HCT116 (cell line): ENCODE measurements around the gene CLK1. TPM values are rescaled to one million over a fixed set of nuclear protein-coding genes. Genes with fewer than 3 reads are reported as not detected.

Source experiments
- ATAC-seq: fragments of 200-7000 bp; cut with Tn5 transposase; 2 replicates; pipeline ENCODE4 v1.9.1; 2020; ENCODE audit warnings: mild to moderate bottlenecking, moderate library complexity
- BruUV-seq: library from RNA; stranded (reverse); fragments of 400-500 nt; replicated peaks from 2 replicates; lab custom pipeline; 2021; lab: Mats Ljungman, UMichigan
- CTCF ChIA-PET: fragments of 300-600 bp; sonication (Branson Sonifier 250); formaldehyde crosslinking; loops from one replicate; lab custom pipeline; 2021; ENCODE audit warnings: antibody characterized with exemption; lab: Charles Lee
- POLR2A ChIA-PET: fragments of 300-600, 350-600 bp; sonication (Branson Sonifier 250); formaldehyde crosslinking; loops from one replicate; lab custom pipeline; 2021; ENCODE audit warnings: antibody characterized with exemption; lab: Charles Lee
- RAD21 ChIA-PET, 2 experiments: fragments of 300-600 bp; sonication (Branson Sonifier 250); formaldehyde crosslinking; loops; one replicate each; lab custom pipeline; 2023; ENCODE audit warnings: low total read pairs in 2 of 2; ENCODE audit not compliant: uncharacterized antibody in 2 of 2, unreplicated experiment in 2 of 2, low non-redundant PET in 1 of 2; lab: Charles Lee
- DNase-seq: peaks from one replicate; pipeline ENCODE4 v3.0.0-alpha.2; 2010; ENCODE audit warnings: low read depth, low spot score
- H2AFZ ChIP-seq: fragments of 200-600 bp; shearing (Covaris generic), sonication (generic); 2 replicates; pipeline ENCODE4 v1.6.1; 2017; ENCODE audit warnings: low read depth, mixed run types, mixed read lengths, antibody characterized with exemption, low read length; ENCODE audit not compliant: poor library complexity, severe bottlenecking
- H3K27ac ChIP-seq: 2 replicates; pipeline ENCODE4 v1.5.1; 2012; ENCODE audit warnings: low read depth, low read length
- H3K27me3 ChIP-seq: fragments of 200-600 bp; sonication (generic); 2 replicates; pipeline ENCODE4 v1.6.1; 2016; ENCODE audit warnings: mixed run types, low read length, mixed read lengths; ENCODE audit not compliant: insufficient read depth
- H3K36me3 ChIP-seq, 2 experiments: fragments of 200-500 bp in 1 of 2; fragments of 200-600 bp in 1 of 2; sonication (Bioruptor generic) in 1 of 2; sonication (generic) in 1 of 2; 2 replicates each; pipeline versions ENCODE4 v1.5.1 to v1.6.1; 2014 to 2016; ENCODE audit warnings: low read length in 2 of 2, inconsistent platforms in 1 of 2, mixed read lengths in 1 of 2, mixed run types in 1 of 2; ENCODE audit not compliant: insufficient read depth in 2 of 2, control insufficient read depth in 1 of 2
- H3K4me1 ChIP-seq, 2 experiments: fragments of 200-600 bp in 1 of 2; sonication (generic) in 1 of 2; 2 replicates each; pipeline versions ENCODE4 v1.5.1 to v1.6.1; 2012 to 2017; ENCODE audit warnings: low read length in 2 of 2, inconsistent platforms in 1 of 2, mild to moderate bottlenecking in 1 of 2, mixed read lengths in 1 of 2, mixed run types in 1 of 2, moderate library complexity in 1 of 2; ENCODE audit not compliant: insufficient read depth in 2 of 2, control insufficient read depth in 1 of 2
- H3K4me2 ChIP-seq: fragments of 200-600 bp; sonication (generic); 2 replicates; pipeline ENCODE4 v1.6.1; 2017; ENCODE audit warnings: mixed run types, low read length, mixed read lengths
- H3K4me3 ChIP-seq, 2 experiments: fragments of 200-600 bp in 1 of 2; sonication (generic) in 1 of 2; replicated peaks in 1 of 2; 2 replicates each; pipeline ENCODE4 v1.5.1; 2011 to 2016; ENCODE audit warnings: low read length in 2 of 2, control low read depth in 1 of 2, low read depth in 1 of 2, mild to moderate bottlenecking in 1 of 2, mixed read lengths in 1 of 2, mixed run types in 1 of 2
- H3K79me2 ChIP-seq: fragments of 200-600 bp; sonication (generic); 2 replicates; pipeline ENCODE4 v1.6.1; 2017; ENCODE audit warnings: mild to moderate bottlenecking, mixed run types, low read length, moderate library complexity, mixed read lengths; ENCODE audit not compliant: insufficient read depth
- H3K9ac ChIP-seq: fragments of 200-600 bp; sonication (generic); 2 replicates; pipeline ENCODE4 v1.6.1; 2016; ENCODE audit warnings: low read length, mixed read lengths
- H3K9me2 ChIP-seq: fragments of 200-600 bp; sonication (generic), shearing (Covaris generic); 2 replicates; pipeline ENCODE4 v1.6.1; 2017; ENCODE audit warnings: mixed run types, mild to moderate bottlenecking, moderate library complexity; ENCODE audit not compliant: insufficient read depth
- H3K9me3 ChIP-seq, 2 experiments: fragments of 200-500 bp in 1 of 2; fragments of 200-600 bp in 1 of 2; sonication (Bioruptor generic) in 1 of 2; sonication (generic) in 1 of 2; 2 replicates each; pipeline ENCODE4 v1.6.1; 2014 to 2017; ENCODE audit warnings: low read length in 2 of 2, mixed read lengths in 2 of 2, inconsistent platforms in 1 of 2, low read depth in 1 of 2, mild to moderate bottlenecking in 1 of 2, mixed run types in 1 of 2, moderate library complexity in 1 of 2; ENCODE audit not compliant: control insufficient read depth in 1 of 2, insufficient read depth in 1 of 2
- H4K20me1 ChIP-seq: fragments of 200-600 bp; sonication (generic), shearing (Covaris generic); 2 replicates; pipeline ENCODE4 v1.6.1; 2017; ENCODE audit warnings: mixed run types, mild to moderate bottlenecking, moderate library complexity; ENCODE audit not compliant: insufficient read depth
- CEBPB ChIP-seq: IDR thresholded peaks from 2 replicates; pipeline ENCODE4 v1.6.1; 2012; ENCODE audit warnings: low read depth
- POLR2A ChIP-seq: IDR thresholded peaks from 2 replicates; pipeline ENCODE4 v1.7.0; 2011; ENCODE audit warnings: borderline replicate concordance; ENCODE audit not compliant: insufficient read depth, insufficient read length; ENCODE audit errors: extremely low read depth
- SIN3A ChIP-seq: IDR thresholded peaks from 2 replicates; pipeline ENCODE4 v1.6.1; 2012; ENCODE audit warnings: low read depth
- SP1 ChIP-seq: IDR thresholded peaks from 2 replicates; pipeline ENCODE4 v1.6.1; 2012; ENCODE audit warnings: low read depth
- TCF7L2 ChIP-seq: IDR thresholded peaks from 2 replicates; pipeline ENCODE4 v1.7.0; 2011; ENCODE audit warnings: borderline replicate concordance, inconsistent platforms; ENCODE audit not compliant: insufficient read depth, insufficient read length; ENCODE audit errors: extremely low read depth
- ZNF274 ChIP-seq: fragments of 200-500 bp; sonication (Bioruptor generic); IDR thresholded peaks from 2 replicates; pipeline ENCODE4 v1.6.1; 2014; ENCODE audit warnings: mild to moderate bottlenecking, low read depth, low read length, inconsistent platforms
- intact Hi-C: fragments of 100-400 bp; cut with micrococcal nuclease; formaldehyde crosslinking; loops from 2 replicates; pipeline ENCODE4 v1.10.0; 2022
- total RNA-seq: library from RNA; stranded (reverse); gene quantifications from one replicate; pipeline ENCODE4 v1.2.1, GENCODE V29; 2021; ENCODE audit not compliant: unreplicated experiment
- TF ChIP-seq, protein P1 (sequence below): IDR thresholded peaks from 2 replicates; pipeline ENCODE4 v1.6.1; 2012; ENCODE audit warnings: low read depth
- TF ChIP-seq, protein P2 (sequence below), 3 experiments: fragments of 200-600 bp in 1 of 3; sonication (generic) in 1 of 3; IDR thresholded peaks in 2 of 3; conservative IDR thresholded peaks in 1 of 3; 2 replicates each; pipeline ENCODE4 v1.5.1; 2012 to 2017; ENCODE audit warnings: low read depth in 2 of 3, low read length in 2 of 3, antibody characterized with exemption in 1 of 3, borderline replicate concordance in 1 of 3, control low read depth in 1 of 3, mild to moderate bottlenecking in 1 of 3, mixed read lengths in 1 of 3, mixed run types in 1 of 3, moderate library complexity in 1 of 3; ENCODE audit not compliant: insufficient read depth in 1 of 3

Gene CLK1
- total RNA-seq, 1 experiment from 2014 or later, result 49.1 TPM

DNA sequence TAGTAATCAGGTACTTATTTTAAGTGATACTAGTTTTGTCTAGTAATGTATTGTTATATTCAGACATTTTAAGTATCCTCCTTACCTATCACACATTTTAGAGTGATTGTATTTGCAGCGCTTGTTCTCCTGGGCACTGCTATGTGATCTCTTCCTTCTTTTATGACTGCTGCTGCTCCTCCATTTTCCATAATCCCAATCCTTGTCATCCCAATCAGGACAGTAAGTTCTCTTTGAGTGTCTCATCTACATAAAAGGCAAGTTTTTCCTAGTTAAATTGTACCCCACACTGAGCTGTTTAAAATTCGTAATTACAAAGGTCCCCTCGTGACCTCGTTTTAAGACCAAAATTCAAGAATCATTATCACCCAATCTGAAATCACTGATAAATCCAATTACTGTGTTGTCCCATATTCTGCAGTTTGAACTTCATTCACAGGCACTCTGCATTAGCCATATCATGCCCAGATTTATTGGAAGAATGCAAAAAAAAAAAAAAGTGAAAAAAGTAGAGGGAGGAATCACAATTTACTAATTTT, 2.8 kb downstream of the CLK1 start:
- Histone ChIP-seq H3K27me3 (no peaks in the 10 kb centered on the region), H3K4me3 (no peak overlapping the region; a peak in 1 of 4 replicates), H3K27ac (no peak overlapping the region), H3K4me1 (peaks cover 6 to 23% of the 10 kb centered on the region in 2 experiments; a peak in 3 of 4 replicates), H3K4me2 (peak overlapping the region; percentile 78; the same call in 1 of the 2 replicates), H3K79me2 (peaks cover 77% of the 10 kb centered on the region), H3K9ac (no peak overlapping the region; the same call in 1 of the 2 replicates), H3K9me3 (no peaks in the 10 kb centered on the region), H2AFZ (no peak overlapping the region), H3K9me2 (no peaks in the 10 kb centered on the region), H3K36me3 (peaks cover 41 to 52% of the 10 kb centered on the region in 2 experiments), H4K20me1 (0 out of 2 replicates have a peak, but pooled peaks cover 3% of the 10 kb centered on the region)
- DNase-seq, result no peak
- TF ChIP-seq CEBPB, result no peak
- no peak for TF ChIP-seq POLR2A
- no peak for TF ChIP-seq SIN3A
- intact Hi-C loops, result loop anchor here (5.0 kb wide), 1 partner anchor 49 kb away; the partner anchor contains the start of gene BZW1
- ChIA-PET POLR2A (no interaction called here), RAD21 (no interaction called here), CTCF (no interaction called here)
- ATAC-seq, result no peak
- no TSS peak for BruUV-seq

DNA sequence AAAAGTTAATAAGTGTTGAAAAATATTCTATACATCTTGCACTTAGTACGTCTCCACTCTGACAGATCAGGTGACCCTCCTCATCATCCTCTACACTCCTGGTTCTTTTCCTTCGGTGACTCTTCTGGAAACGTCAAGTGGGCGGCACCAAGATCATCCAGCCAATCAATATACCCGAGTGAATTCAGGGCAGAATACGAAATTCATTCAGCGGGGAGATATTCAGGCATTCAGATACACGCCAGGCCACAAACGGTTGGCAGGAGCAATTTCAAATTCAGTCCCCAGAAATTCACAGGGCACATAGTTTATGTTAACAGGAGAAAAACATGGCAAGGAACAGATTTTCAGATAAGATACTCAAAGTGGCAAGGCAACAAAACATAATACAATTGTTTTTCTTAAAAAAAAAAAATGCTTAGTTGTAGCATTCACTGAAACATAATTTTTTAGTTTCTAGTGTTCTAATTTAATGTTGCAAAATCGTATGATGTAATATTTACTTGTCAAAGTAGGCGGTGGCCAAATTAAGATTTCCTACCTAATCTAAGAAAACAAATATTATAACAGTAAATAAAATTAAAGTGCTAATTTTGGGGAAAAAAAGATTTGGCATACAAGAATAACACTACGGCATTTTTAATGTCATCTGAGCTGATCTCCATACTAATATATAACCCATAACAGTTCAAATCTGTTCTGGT, 4.2 kb downstream of the CLK1 start:
- CTCF ChIA-PET, result no interaction called here
- 0 out of 2 replicates have a peak, but pooled peaks cover 3% of the 10 kb centered on the region for H4K20me1 ChIP-seq

More for the DNA sequence above, 4.2 kb downstream of the CLK1 start:
- Histone ChIP-seq H3K9me2 (no peaks in the 10 kb centered on the region), H3K9me3 (no peaks in the 10 kb centered on the region), H3K4me1 (peaks cover 6 to 22% of the 10 kb centered on the region in 2 experiments; a peak in 3 of 4 replicates), H3K9ac (no peak overlapping the region), H3K79me2 (peaks cover 84% of the 10 kb centered on the region), H2AFZ (no peak overlapping the region)
- intact Hi-C loops, result loop anchor here (5.0 kb wide), 1 partner anchor 48 kb away; the partner anchor contains the start of gene BZW1
- POLR2A ChIA-PET, result no interaction called here
- TF ChIP-seq, protein P1, sequence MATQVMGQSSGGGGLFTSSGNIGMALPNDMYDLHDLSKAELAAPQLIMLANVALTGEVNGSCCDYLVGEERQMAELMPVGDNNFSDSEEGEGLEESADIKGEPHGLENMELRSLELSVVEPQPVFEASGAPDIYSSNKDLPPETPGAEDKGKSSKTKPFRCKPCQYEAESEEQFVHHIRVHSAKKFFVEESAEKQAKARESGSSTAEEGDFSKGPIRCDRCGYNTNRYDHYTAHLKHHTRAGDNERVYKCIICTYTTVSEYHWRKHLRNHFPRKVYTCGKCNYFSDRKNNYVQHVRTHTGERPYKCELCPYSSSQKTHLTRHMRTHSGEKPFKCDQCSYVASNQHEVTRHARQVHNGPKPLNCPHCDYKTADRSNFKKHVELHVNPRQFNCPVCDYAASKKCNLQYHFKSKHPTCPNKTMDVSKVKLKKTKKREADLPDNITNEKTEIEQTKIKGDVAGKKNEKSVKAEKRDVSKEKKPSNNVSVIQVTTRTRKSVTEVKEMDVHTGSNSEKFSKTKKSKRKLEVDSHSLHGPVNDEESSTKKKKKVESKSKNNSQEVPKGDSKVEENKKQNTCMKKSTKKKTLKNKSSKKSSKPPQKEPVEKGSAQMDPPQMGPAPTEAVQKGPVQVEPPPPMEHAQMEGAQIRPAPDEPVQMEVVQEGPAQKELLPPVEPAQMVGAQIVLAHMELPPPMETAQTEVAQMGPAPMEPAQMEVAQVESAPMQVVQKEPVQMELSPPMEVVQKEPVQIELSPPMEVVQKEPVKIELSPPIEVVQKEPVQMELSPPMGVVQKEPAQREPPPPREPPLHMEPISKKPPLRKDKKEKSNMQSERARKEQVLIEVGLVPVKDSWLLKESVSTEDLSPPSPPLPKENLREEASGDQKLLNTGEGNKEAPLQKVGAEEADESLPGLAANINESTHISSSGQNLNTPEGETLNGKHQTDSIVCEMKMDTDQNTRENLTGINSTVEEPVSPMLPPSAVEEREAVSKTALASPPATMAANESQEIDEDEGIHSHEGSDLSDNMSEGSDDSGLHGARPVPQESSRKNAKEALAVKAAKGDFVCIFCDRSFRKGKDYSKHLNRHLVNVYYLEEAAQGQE, result no peak
- TF ChIP-seq SP1 (no peak), TCF7L2 (no peak), ZNF274 (no peak)
- TF ChIP-seq, protein P2, sequence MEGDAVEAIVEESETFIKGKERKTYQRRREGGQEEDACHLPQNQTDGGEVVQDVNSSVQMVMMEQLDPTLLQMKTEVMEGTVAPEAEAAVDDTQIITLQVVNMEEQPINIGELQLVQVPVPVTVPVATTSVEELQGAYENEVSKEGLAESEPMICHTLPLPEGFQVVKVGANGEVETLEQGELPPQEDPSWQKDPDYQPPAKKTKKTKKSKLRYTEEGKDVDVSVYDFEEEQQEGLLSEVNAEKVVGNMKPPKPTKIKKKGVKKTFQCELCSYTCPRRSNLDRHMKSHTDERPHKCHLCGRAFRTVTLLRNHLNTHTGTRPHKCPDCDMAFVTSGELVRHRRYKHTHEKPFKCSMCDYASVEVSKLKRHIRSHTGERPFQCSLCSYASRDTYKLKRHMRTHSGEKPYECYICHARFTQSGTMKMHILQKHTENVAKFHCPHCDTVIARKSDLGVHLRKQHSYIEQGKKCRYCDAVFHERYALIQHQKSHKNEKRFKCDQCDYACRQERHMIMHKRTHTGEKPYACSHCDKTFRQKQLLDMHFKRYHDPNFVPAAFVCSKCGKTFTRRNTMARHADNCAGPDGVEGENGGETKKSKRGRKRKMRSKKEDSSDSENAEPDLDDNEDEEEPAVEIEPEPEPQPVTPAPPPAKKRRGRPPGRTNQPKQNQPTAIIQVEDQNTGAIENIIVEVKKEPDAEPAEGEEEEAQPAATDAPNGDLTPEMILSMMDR (IDR thresholded peaks at IDR 0.05 in 2 of 3, conservative IDR thresholded peaks at IDR 0.05 in 1 of 3; ENCODE audit: borderline replicate concordance in 1 of 3, insufficient read depth in 1 of 3, low read depth in 2 of 3, low read length in 2 of 3), result no peak
- TF ChIP-seq, all 23 proteins: peak for 0
- no TSS peak for BruUV-seq
- no peak for DNase-seq
- Histone ChIP-seq H3K4me2 (no peak overlapping the region), H3K4me3 (no peak overlapping the region), H3K27me3 (no peaks in the 10 kb centered on the region), H3K36me3 (peaks cover 52 to 59% of the 10 kb centered on the region in 2 experiments), H3K27ac (no peak overlapping the region)
- RAD21 ChIA-PET, result no interaction called here
- ATAC-seq, result no peak
